PC-9 (cell line): ENCODE measurements around the gene CD74.

Source experiments
- CTCF ChIP-seq: fragments of 200-600 bp; sonication (generic); conservative IDR thresholded peaks from 2 replicates; pipeline ENCODE4 v1.6.1; 2017; ENCODE audit warnings: mixed run types, antibody characterized with exemption, mild to moderate bottlenecking, moderate library complexity
- EZH2 ChIP-seq: fragments of 200-600 bp; sonication (generic); IDR thresholded peaks from 2 replicates; pipeline ENCODE4 v1.8.0; 2017; ENCODE audit warnings: antibody characterized with exemption, low read depth

DNA sequence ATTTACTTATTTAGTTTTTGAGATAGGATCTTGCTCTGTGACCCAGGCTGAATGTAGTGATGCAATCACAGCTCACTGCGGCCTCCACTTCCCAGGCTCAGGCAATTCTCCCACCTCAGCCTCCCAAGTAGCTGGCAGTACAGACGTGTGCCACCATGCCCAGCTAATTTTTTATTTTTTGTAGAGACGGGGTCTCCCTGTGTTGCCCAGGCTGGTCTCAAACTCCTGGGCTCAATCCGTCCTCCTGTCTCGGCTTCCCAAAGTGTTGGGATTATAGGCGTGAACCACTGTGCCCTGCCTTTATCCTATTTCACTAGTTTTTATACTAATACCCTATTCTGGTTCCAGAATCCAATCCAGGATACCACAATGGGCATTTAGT, 30.0 kb upstream of the CD74 start:
- TF ChIP-seq EZH2: no peak
- TF ChIP-seq CTCF: no peak
